T-helper 2 cell (primary cell): ENCODE results near the gene CLTCL1.
"Not testable (repeated sequence)": the region's sequence is repeated elsewhere in the genome, so short reads cannot be mapped to it uniquely, and the experiment has no call there.

Experiments used
- DNase-seq, 5 experiments: peaks; one replicate each; pipeline versions ENCODE4 v3.0.0 to v3.0.0-alpha.2; 2012 to 2022

Gene CLTCL1

GRCh38 chr22:19174106-19175025 is 117.2 kb downstream of the CLTCL1 start:
- DNase-seq = no peak

- no peak for DNase-seq
Observed at GRCh38 chr22:19173047-19174035, 118.2 kb downstream of the CLTCL1 start.

GRCh38 chr22:19172213-19173046 is 119.1 kb downstream of the CLTCL1 start:
- DNase-seq = no peak

- no peak for DNase-seq
Observed at GRCh38 chr22:19169947-19170318, 121.6 kb downstream of the CLTCL1 start.

- no peak for DNase-seq
Observed at GRCh38 chr22:19169002-19169946, 122.2 kb downstream of the CLTCL1 start.

GRCh38 chr22:19168088-19168890 is 123.2 kb downstream of the CLTCL1 start:
- DNase-seq = no peak

- DNase-seq = no peak
Observed at GRCh38 chr22:19167106-19167869, 124.2 kb downstream of the CLTCL1 start.

GRCh38 chr22:19166421-19166820 is 125.1 kb downstream of the CLTCL1 start:
- no peak for DNase-seq

GRCh38 chr22:19164425-19164824 is 127.1 kb downstream of the CLTCL1 start:
- DNase-seq = no peak

GRCh38 chr22:19158649-19159048 is 132.9 kb downstream of the CLTCL1 start:
- not testable (repeated sequence) for DNase-seq

GRCh38 chr22:19156109-19156508 is 135.4 kb downstream of the CLTCL1 start:
- DNase-seq = not testable (repeated sequence)

- DNase-seq = no peak
Observed at GRCh38 chr22:19152942-19153883, 138.3 kb downstream of the CLTCL1 start.

GRCh38 chr22:19151329-19152191 is 140.0 kb downstream of the CLTCL1 start:
- no peak for DNase-seq

- no peak for DNase-seq
Observed at GRCh38 chr22:19150482-19151328, 140.8 kb downstream of the CLTCL1 start.

- no peak for DNase-seq
Observed at GRCh38 chr22:19149991-19150390, 141.5 kb downstream of the CLTCL1 start, which contains the start of gene GSC2. Gene GSC2, minus strand, starts transcription at chr22:19150292. Its CDS starts 9 bp downstream, at chr22:19150283.
